Activated CD4-positive, alpha-beta T cell treated with anti-CD3 and anti-CD28 coated beads, Interleukin-2, amount 50 U/mL, for 24 hours (primary cell): ENCODE results near the gene PHEX.

Source experiments
- DNase-seq, 2 donors: peaks; one replicate each; pipeline ENCODE4 v3.0.0-alpha.2; 2020; ENCODE audit warnings: low read depth in 1 of 2, low spot score in 1 of 2

The PHEX gene

DNA sequence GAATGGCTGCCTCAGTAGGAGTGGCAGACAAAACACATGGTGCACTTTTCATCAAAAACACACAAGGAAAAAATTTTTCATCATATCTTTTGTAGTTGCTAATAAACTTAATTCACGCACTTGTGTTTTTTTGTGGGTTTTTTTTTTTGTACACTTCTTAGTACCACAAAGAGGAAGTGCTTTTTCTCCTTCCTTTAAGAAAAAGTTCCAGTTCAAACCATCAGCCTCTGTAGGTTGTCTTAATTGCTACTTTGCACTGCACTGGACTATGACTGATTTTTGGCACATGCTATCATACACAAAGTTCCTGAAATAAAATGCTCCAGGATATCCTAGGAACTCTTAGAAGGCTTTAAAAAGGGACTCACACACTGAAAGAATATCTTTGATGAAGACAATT lies at the start of gene PHEX:
Gene PHEX (plus strand): TSS at position 242 of the 400 bp plus-strand sequence. CDS start 681 bp downstream, outside the sequence.
- no peak for DNase-seq

DNA sequence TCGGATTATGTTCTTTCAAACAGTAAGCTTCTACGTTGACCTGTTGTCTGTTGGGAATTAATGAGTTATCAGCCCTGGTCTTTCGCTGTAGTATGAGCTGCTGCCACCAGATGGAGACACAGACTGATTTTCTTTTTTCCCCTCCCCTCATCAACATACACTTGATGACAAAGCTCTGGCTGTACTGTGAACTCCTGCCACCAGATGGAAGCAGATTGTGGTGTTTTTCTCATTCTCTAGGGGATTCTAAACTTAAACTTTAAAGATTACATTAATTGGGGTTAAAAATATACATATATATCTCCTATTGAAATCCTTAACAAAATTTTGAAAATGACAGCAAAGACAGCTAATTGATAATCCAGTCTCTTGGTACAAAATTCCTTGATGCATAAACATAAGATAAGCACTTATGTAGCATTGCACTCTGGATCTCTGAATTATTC lies 46.8 kb upstream of the PHEX start:
- DNase-seq, result peak; percentile 31 to 52

GRCh38 chrX:21986596-21986995 lies 45.5 kb upstream of the PHEX start:
- DNase-seq, result no peak

GRCh38 chrX:21989384-21989783 lies 42.7 kb upstream of the PHEX start:
- peak in 1 of 2 donors; percentile 29 for DNase-seq

DNA sequence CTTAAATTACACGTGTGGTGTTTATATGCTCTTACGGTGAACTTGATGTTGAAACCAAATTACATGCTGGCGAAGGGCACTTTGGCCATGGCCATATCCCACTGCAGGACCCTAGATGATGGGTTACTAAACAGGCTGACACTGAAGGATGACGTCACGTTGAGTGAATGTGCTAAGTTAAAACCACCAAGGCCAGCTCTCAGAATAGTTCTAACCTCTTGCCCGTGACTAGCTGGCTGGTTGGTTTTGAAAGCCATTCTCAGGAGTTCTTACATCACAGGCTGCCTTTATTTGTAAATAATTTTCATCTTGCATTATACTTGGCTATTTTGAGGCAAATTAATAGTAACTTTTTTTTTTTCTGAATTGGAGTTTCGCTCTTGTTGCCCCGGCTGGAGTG lies 41.3 kb upstream of the PHEX start:
- no peak for DNase-seq

- DNase-seq, result no peak
Observed at GRCh38 chrX:21991504-21991903, 40.6 kb upstream of the PHEX start.

- no peak for DNase-seq
Observed at GRCh38 chrX:21993265-21993664, 38.9 kb upstream of the PHEX start.

DNA sequence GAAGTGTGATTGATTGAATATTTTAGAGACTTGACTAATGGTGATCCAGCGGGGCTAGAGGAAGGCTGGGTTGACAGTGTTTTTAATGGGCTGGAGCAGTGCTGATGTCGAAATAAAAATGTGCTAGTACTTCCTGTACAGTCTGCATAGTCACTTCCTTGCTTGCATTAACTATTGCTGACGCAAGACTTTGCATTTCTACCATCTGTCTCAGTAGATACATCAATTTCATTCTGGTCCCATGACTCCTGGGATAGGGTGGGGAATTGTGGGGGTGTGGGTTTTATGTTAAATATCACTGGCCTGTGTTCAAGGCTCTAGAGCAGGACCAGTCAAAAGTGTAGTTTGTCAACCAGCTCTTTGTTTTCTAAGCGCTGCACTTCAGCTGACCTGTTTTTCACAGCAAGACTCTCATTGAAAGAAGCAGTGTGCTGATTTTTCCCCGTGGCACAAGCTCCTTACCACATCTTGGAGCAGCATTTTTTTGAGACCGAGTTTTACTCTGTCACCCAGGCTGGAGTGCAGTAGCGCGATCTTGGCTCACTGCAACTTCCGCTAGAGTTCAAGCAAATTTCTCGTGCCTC lies 35.2 kb upstream of the PHEX start:
- DNase-seq, result no peak

GRCh38 chrX:21998037-21998436 lies 34.1 kb upstream of the PHEX start:
- DNase-seq, result no peak

- no peak for DNase-seq
Observed at GRCh38 chrX:22004866-22005265, 27.3 kb upstream of the PHEX start.

- DNase-seq, result no peak
Observed at GRCh38 chrX:22012051-22012450, 20.1 kb upstream of the PHEX start.

GRCh38 chrX:22012931-22013330 lies 19.2 kb upstream of the PHEX start:
- DNase-seq, result no peak

- no peak for DNase-seq
Observed at GRCh38 chrX:22015139-22015750, 16.9 kb upstream of the PHEX start.

DNA sequence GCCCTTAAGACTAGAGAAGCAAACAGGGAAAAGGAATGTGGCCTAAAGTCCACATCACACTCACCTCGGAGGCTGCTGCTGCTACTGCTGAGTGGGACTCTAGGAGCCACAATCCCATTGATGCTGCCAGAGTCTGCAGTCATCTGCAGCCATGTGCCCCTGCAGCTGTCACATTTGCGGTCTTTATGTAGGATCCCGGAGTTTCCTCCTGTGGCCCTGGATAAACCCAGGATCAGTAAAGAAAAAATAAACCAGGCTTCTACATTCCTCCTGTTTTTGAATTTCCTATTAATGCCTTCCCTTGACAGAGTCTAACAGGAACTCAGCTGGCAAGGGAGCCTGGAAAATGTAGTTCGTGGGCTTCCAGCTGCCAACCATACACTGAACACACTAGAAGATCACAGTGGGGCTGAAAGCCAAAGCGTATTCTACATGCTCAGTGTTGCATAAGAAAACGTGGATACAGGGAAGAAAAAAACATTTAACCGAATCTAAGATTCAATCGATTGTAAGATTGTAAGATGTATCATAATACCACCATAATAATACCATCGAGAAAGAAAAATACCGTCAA lies 10.3 kb upstream of the PHEX start:
- DNase-seq, result no peak

DNA sequence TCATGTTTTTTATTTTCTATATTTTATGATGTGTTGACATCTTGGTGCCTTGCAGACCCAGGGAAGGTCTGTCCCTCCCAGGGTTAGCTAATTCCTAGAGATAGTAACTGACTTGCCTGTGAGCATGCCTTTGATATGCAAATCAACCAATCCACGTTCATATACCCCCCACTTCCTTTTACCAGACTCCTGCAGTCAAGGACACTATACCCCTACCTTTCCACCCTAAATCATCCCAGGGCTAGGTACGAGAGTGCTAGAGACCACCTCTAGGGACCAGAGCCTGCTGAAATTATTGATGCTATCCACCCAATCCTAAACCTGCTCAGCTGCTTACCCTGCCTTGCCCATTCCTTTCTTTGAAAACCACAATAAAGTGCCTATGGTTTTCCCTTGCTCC lies 7.5 kb upstream of the PHEX start:
- no peak for DNase-seq

GRCh38 chrX:22025751-22026150 lies 6.4 kb upstream of the PHEX start:
- DNase-seq, result no peak

DNA sequence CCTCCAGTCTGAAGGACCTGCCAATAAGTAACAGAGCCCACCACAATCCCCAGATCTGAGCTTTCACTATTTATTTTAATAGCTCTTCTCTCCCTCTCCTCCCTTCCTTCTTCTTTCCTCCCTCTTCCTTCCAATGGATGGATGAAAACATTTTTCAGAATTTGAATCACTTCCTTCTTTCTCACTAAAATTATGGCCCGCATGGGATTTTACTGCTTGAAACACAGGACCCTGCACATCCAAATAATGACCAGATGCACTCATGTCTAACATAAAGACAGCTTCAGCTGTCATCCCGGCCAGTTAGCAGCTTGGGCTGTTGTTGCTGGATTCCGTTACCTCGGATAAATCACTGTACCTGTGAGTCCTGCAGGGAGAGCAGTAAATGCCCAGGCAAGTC lies 5.4 kb upstream of the PHEX start:
- DNase-seq, result no peak

DNA sequence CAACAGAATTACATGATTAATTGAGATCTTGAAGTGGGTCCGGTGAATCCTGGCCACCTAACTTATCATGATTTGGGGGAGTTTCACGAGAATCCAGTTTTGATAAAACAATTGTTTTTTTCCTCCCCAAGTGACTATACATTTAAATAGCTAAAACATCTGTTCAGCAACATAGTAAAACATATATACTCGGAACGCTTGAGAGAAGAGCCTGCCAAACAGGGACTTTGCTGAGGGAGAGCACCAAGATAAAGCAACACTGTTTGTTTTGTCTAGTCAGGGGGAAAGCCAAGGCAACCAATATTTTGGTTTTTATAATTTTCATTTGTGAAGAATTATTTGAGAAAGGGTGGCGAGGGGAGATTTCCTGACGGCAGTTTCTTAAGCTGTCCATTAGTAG lies 381 bp downstream of the PHEX start:
- no peak for DNase-seq

DNA sequence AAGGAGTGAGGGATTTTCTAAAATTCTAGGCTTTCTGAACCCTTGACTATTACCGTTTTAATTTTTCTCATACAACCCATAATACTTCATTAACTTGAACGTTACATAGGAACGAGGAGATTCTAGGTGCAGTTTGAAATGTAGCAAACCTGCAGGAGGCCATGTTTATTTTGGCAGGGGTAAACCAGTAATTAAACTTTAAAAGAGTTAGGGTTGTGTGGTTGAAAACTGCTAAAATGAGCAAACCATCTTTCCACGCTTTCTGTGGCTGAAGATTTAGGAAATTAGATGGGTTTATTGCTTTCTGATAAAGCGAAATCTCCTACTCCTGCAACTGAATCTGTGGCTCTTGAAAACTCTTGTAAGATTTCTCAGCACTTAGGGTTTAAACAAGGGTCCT lies 1.7 kb downstream of the PHEX start:
- DNase-seq, result no peak

DNA sequence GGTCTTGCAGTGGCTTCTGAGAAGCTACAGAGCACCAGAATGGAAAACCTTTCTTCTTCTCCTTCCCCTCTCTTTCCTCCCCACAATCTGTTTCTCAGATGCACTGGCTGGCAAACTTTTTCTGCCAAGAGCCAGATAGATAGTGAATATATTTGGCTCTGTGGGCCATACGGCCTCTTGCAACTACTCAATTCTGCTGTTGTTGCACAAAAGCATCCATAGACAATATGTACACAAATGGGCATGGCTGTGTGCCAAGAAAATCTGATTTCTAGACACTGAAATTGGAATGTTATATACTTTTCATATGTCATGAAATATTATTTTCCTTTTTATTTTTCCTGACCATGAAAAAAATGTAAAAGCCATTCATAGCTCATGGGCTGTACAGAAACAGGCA lies 3.1 kb downstream of the PHEX start:
- DNase-seq, result no peak

DNA sequence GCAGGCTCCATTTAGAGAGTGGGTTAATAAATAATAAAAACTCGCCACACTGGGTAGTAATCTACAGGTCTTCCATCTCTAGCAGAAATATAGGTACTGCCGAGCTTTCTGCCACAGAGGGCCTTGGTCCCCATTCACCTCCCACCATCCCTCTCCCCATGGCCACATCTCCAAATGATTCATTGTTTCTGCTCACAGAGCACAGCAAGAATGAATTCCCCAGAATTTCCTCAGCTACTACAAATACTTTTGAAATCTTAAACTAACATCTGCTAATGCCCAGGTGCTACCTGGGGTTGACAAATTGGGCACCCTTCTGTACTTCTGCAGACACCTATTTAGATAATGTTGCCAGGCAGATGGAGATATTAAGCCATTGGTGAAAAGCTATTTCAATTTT lies 5.1 kb downstream of the PHEX start:
- DNase-seq, result no peak

GRCh38 chrX:22037911-22038537 lies 5.9 kb downstream of the PHEX start:
- no peak for DNase-seq
